Stimulated activated CD8-positive, alpha-beta memory T cell treated with anti-CD3 and anti-CD28 coated beads, Interleukin-15, amount 100 ng/mL, for 4 hours (primary cell): Measurements from ENCODE around the gene RET.

Experiments
- DNase-seq, 2 donors: peaks; one replicate each; pipeline ENCODE4 v3.0.0-alpha.2; 2020; ENCODE audit warnings: low read depth in 2 of 2

Gene RET

DNA sequence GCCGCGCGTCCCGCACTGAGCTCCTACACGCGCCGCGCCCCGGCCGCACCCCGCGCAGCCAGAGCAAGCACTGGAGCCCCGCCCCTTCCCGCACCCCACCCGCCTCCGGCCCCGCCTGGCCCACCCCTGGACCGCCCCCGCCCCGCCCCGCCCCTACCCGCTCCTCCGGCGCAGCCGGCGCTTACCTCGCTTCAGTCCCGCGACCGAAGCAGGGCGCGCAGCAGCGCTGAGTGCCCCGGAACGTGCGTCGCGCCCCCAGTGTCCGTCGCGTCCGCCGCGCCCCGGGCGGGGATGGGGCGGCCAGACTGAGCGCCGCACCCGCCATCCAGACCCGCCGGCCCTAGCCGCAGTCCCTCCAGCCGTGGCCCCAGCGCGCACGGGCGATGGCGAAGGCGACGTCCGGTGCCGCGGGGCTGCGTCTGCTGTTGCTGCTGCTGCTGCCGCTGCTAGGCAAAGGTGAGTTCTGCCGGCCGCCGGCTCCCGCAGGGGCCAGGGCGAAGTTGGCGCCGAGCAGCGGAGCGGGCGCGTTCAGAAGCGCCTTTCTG lies at the start of gene RET:
Gene RET, plus strand, starts transcription at position 194 of the 545 bp plus-strand sequence. Its CDS starts 190 bp downstream, at position 384.
- no peak for DNase-seq

DNA sequence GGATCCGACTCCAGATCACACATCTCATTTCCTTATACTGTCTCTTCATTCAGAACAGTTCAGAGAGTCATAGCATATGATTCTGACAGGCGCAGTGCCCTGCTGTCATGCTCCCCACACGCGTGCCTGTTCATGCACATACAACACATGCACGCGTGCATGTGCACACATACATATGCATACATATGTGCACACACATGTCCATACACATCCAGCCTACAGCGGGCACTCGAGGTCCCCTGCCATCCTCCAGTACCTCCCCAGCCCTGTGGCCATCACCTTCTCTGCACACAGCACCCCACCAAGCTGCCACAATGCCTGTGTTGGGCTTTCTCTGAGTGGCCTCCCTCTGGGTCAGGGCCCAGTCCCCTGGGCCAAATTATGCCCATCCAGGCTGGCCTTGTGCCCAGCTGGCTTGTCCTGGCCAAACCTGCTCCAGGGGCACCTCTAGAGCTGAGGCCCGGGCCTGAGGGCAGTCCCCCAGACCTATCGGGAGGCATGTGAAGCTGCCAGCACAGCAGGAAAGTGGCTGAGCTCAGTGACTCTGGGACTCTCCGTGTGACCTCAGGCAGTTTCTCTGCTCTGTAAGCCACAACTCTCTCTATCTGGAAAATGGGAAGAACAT lies 49.4 kb upstream of the RET start:
- DNase-seq = no peak

DNA sequence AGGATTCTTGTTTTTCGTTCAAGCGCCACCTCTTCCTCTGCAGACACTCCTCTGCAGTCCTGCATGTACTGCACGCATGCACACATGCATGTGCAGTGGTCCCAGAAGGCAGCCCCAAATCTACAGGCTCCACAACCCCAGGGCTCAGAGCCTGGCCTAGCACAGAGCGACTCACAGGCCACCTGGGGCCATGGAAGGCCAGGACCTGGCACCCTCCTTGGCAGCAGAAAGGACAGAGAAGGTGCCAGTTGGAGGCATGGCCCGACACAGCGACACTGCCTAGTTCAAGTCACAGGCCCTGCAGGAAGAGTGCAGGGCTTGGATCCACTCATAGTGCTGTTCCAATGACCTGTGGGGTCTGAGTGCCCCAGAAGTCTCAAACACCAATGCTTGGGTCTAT lies 48.7 kb upstream of the RET start:
- no peak for DNase-seq

DNA sequence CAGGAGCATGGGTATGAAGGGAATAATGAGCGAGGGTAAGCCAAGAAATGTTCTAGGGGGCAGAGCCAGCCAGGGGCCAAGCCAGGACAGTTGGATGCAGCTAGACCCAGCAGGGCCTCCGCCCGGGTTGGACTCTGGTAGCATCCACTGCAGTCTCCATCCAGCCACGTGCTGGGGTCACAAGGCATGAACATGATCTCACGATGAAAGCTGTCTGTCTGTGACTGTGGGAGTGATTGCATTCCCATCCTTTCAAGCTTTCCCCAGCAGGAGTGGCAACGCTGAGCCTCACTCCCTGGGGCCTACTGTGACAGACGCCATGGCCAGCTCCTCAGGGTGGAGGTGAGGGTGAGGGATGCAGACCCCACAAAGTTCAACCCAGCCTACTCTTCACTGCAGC lies 47.8 kb upstream of the RET start:
- DNase-seq = no peak

DNA sequence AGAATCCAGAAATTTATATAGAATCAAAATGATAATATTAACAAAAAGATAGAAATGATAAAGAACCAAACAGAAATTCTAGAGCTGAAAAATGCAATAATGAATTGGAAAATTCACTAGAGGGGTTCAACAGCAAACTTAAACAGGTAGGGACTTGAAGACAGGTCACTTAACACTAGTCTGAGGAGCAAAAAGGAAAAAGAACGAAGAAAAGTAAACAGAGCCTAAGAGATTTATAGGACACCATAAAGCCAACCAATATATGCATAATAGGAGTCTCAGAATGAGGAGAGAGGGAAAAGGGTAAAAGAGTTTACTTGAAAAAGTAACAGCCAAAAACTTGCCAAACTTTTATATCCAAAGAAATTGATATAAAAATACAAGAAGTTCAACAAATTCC lies 44.3 kb upstream of the RET start:
- DNase-seq = no peak

DNA sequence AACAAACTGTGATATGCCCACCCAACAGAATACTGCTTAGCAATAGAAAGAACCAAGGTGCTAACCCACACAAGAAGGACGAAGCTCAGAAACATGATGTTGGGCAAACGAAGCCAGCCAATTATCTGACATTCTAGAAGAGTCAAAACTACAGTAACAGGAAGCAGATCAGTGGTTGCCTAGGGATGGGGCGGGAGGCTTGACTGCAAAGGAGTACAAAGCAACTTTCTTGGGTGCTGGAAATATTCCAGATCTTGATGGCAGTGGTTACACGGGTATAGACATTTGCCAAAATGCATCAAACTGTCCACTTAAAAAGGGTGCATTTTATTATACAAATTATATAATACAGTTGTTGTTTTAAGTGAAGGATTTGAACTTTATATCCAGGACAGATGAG lies 41.1 kb upstream of the RET start:
- no peak for DNase-seq

DNA sequence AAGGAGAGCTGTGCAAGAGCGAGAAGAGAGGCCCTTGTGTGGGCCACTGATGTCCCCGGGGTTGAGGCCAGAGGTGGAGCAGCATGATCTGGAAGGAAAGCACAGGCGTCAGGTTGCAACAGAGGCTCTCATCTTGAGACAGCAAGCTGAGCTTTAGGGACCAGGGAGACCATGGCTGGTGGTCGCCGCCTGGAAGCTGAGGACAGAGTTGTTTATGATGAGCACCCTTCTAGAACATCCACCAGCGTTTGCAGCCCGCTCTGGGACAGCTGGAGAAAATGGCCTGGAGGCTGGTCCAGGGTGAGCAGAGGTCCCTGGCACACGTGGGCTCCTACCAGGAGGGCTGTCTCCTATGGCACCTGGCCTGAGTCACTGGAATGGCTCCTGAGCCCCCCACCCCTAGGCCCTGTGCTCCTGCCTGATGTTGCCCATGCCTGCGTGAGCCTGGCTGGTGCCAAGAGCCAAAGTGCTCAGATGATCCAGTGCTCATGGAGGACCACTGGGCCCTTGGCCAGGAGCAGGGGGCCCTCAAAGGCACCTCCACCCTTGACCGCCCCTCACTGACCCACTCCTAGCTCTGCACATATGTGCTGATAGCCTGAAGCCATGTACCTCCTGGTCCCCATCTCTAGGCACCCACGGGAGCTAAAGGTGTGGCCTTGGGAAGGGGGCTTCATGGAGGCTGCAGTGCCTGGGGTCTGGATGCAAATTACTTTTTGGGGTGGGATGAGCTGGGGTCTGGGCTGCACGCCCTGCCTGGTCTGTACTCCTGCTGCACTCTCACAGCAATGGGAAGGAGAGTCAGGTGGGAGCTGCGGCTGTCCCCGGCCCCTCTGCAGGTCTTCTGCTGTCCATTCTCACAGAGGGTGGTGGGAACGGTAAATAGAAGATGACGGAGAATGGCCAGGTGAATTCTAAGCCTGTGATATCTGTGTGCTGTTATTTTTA lies 40.1 kb upstream of the RET start:
- no peak for DNase-seq

DNA sequence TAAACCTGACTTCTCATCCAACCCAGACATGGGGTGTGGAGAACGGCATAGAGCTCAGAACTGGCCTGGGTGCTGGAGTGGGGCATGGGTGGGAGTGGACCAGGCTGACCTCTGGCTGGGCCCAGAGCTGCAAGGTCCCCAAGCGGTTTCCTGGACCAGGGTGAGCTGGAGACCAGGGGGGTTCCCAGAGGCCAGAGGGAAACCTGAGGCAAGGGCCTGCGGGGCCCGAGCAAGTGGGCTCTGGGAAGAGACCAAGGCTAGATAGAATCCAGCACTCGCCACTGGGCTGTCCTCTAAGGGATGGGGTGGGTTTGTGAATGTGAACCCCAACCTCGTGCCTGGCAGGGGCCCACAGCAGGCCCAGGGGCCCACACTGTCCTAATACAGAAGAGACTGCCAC lies 39.4 kb upstream of the RET start:
- DNase-seq = no peak

DNA sequence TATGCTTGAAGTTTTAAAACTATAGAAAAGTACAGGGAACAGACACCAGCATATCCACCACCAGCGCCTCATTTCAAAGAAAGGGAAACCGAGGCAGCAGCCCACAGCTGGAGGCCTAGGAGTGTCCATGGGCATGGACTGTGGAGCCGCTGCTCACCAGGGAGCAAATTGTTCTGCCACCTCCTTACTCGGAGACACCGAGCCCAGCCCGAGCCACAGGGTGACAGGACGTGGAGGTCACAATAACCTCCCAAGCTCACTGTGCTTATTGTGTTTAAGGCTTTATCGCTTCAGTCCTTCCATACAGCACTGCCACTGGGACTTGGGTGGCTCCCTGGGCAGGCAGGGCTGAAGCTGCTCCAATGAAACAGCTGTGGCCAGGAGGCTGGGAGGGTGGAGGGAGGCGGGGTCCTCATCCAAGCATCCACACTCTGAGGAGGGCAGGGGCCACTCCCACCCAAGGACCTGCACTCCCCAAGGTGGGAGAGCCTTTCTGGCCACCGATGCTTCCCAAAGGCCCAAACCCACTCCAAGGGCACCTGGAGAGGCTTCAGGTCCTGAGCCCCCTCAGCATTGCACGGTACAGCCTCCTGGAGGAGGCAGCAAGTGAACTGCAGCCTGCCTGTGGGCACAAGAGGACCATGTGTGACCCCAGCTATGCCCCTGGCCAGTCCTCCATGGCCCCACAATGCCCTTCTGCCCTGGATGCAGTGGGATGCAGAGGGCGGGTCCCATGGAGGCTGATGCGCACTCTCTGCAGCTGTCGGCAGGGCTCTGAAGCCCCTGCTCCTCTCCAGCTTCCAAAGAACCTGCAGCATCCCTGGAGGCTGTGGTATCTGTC lies 38.7 kb upstream of the RET start:
- DNase-seq = no peak

DNA sequence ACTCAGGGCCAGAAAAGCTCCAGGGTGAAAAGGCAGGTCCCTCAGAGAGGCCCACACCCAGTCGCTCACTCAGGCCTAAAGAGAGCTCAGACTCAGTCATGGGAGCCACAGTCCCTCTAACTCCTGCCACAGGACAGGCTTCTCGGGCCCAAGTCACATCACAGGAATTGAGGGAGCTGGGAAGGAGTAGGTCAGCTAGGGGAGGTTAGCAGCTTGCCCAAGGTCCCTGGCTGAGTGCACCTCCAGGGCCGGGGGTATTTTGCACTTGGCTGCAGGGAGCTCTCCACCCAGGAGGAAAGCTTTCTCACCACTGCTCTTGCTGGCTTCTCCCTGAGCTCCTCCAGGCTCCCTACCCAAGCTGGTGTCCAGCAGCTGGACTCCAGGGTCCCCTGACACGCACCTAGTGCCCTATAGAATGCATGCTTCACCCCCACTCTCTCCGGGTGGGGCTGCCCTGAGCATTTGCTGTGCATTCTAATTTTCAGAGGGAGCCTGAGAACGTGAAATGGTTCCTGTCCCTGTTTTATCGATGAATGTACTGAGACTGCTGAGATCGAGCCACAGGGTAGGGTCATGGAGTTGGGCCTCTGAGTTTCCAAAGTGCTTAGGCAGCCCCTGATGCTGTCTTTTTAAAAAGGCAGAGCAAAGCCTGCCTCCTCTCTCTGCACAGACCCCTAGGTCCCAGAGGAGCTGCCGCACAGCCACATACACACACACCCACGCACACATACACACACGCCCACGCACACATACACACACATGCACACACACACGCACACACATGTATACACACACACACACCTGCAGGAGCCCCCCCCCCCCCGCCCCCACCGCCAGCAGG lies 37.9 kb upstream of the RET start:
- DNase-seq = no peak

DNA sequence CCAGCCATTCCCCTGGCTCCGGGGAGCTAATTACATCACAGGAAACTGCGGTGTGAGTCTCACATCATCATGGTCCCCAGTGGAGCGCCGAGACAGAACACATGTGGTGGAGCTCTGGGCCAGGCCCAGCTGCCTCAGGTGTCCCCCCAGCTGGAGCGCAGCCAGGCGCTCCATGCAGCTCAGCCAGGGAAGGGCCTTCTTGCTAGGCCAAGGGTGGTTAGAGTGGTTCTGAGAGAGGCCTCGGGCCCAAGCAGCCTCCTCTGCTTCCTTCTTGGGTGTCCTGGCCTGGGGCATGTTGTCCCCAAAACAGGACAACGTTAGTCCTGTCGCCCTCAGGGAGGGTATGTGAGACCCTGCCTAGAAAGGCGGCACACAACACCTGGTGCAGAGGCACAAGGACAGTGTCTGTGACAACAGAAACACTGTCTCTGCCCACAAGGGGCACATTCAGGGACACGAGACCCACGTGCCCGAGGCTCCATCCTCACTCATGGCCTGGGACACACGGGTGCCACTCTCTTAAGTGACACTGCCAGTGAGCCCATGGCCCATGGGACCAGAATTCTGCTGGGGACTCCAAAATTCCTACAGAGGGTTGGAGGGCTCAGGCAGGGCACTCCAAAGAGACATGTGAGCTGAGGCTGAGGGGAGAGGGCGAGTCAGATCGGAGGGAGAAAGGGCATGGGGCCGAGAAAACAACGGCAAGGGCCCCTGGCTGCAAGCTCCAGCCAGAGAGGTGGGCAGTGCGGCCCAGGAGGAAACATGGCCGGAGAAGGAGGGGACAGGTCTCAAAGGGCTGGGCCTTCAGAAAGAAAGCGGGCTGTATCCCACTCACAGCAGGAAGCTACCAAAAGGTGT lies 37.0 kb upstream of the RET start:
- no peak for DNase-seq

DNA sequence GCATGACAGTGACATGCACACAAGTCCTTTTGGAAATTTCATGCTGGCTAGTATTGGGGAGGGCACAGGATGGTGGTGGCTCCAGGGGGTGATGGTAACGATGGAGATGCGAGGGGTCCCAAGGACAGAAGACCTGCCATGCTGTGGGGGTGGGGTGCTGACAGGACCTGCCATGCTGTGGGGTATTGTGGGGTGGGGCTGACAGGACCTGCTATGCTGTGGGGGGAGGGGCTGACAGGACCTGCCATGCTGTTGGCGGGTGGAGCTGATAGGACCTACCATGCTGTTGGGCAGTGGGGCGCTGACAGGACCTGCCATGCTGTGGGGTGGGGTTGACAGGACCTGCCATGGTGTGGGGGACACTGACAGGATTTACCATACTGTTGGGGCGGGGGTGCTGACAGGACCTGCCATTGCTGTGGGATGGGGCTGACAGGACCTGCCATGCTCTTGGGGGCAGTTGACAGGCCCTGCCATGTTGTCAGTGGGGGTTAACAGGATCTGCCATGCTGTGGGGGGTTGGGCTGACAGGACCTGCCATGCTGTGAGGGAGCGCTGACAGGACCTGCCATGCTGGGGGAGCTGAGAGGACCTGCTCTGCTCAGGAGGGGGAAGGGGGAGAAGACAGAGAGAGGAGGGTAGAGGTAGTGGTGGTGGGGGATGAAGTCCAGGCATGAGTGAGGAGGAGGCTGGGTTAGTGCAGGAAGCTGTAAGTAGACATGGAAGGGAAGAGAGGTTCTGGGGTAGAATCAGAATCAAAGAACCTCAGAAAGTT lies 36.2 kb upstream of the RET start:
- DNase-seq = no peak

DNA sequence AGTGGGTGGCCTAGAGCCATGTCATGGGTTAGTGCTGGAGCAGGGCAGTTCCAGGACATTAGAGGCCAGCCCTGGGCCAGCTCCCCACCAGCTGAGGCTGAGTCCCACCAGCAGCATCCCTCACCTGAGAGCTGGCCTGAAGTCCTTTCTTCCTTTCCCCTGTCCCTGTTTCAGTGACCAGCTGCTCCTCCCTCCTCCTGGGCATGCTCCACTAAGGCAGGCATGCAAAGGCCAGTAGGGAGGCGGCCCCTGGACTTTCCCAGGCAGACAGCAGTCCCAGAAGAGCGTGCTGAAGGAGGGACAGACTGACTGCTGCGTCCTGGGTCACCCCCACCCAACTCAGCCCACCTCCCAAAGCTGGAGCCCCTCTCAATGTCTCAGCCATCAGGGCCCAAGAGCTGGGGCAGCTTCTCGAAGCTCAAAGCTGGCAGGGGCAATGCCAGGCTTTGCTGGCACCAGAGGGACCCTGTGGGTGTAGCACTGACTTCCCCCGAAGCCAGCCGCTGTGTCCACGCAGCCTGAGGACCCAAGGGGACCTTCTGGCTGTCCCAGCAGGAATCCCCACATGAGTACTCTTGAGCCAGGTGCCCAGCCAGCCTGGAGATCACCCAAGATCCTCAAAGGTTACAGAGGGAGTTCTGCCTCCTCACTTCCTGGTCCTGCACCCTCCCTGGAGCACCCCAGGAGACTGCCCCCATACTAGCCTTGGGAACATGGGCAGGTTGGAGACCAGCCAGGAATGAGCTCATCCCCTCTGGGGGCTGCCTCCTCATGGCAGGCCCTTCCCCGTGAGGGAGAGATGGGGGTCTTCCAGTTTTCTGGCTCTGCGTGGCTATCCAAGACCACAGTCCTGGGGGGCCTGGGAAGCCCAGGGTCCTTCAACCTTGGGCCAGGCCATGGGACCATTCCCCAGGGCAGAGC lies 35.2 kb upstream of the RET start:
- no peak for DNase-seq

DNA sequence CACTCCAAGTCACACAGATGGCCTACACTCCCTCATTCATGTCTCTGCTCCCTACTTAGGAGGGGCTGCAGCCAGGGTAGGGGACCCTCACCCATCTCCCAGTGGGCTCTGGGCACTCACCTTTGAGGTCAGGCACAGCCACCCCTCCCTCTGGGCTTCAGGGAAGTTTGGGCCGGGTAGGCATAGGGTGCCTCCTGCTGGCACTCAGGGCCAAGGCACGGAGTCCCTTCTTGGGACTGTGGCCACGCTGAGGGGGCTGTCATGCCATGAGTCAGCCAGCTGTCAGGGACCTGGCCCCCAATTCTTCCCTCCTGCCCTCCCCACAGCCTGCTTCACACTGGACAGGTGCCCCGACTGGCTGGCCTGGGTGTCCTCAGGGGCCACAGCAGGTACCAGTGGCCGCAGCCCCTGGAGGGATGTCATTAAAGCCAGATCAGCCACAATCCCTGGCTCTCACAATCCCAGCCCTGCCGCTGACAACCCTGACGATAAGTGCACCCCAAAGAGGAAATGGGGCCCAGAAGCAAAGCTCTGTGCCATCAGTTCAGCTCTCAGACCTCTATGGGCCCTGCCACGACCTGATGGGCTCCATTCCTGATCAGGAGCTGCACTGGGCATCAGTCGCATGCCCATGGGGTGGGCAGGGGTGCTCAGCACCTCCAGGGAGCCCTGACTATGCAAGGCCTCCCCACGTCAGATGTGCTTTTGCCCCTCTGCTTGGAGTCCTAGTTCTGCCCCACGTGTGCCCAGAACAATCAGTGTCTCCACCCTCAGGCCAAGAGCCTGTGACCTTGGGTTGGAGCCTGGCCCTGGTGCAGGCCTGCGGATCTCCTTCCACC lies 34.1 kb upstream of the RET start:
- no peak for DNase-seq

DNA sequence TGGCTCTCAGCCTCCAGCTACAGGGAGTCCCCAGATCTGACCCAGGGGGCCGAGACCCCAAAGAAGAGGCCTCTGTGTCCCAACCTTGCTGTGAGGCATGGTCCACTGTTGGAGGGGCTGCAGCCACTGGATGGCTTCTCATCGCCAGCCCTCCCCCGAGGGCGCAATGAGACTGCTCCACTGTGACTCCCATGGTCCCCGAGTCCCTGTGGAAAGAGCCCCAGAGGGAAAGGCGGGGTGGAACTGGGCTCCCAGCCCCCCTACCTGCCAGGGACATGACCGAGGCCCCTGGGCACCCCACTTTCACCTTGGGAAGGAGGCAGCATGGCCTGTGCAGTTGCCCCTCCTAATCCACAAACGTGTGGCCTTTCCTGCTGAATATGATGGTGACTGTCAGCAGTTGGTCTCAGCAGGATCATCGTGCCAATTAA lies 33.5 kb upstream of the RET start:
- no peak for DNase-seq

DNA sequence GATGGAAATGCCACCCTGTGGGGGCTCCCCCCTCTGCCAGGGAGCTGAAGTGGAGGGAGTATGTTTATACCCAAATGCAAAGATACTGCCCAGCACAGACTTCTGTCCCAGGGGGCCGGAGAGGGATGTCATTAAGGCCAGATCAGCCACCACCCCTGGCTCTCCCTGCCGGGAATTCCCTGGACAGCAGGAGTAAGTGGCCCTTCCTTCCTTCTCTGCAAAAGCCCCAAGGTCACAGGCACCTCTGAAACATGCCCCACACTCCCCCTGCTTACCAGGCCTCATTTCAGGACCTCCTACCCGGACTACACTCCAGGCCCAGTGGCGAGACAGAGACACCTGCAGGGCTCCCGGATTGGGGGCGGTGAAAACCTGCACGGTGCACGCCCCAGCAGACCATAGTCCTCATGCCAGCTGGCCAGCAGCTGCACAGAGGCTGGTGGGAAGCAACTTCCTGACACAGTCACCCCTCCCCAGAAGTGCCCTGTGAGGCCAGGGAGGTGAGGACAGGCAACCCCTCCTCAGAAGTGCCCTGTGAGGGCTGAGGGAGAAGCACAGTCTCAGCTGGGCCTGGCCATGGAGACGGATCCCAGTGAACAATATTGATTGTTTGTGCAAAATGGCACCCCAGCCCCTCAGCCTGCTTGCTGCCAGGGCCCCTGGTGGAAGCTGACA lies 33.0 kb upstream of the RET start:
- DNase-seq = no peak

DNA sequence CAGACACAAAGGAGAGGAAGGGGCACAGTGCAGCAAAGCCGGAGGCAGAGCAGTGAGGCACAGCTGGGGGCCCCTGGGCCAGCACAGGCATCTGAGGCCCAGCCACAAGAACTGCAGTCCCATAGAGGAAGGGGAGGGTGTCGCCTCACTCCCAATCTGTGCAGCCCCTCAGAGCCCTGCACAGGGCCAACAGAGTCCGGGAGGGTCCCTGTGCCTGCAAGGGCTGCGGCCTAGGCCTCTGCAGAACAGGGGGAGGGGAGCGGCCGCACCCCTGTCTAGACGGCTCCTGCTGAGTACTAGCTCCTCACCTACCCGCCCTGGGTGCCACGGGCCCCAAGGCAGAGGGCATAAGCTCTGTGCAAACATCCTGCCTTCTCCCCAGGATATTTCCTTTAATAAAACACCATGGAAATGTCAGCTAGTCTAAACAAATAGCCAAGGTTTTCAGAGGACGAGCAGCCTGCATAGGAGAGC lies 32.4 kb upstream of the RET start:
- DNase-seq = no peak
